Suprapubic skin (tissue), 4 donors: ENCODE measurements around the gene COPG2. TPM values are rescaled to one million over a fixed set of nuclear protein-coding genes. Genes with fewer than 3 reads are reported as not detected.

Experiments used
- DNase-seq, 2 donors: peaks; one replicate each; pipeline ENCODE4 v3.0.0-alpha.2; 2019; ENCODE audit warnings: low spot score in 2 of 2
- H3K27ac ChIP-seq: fragments of 200-600 bp; sonication (generic); one replicate; pipeline ENCODE4 v1.5.1; 2019
- H3K27me3 ChIP-seq: fragments of 200-600 bp; sonication (generic); one replicate; pipeline ENCODE4 v1.5.1; 2019
- H3K36me3 ChIP-seq: fragments of 200-600 bp; sonication (generic); one replicate; pipeline ENCODE4 v1.5.1; 2019
- H3K4me1 ChIP-seq: fragments of 200-600 bp; sonication (generic); one replicate; pipeline ENCODE4 v1.5.1; 2019
- H3K4me3 ChIP-seq: fragments of 200-600 bp; sonication (generic); one replicate; pipeline ENCODE4 v1.5.1; 2019; ENCODE audit warnings: mild to moderate bottlenecking
- H3K9me3 ChIP-seq: fragments of 200-600 bp; sonication (generic); one replicate; pipeline ENCODE4 v1.5.1; 2019
- CTCF ChIP-seq, 2 donors: fragments of 200-600 bp in 1 of 2; fragments of 450-650 bp in 1 of 2; sonication (generic) in 1 of 2; IDR thresholded peaks; one replicate each; pipeline ENCODE4 v1.5.1; 2016 to 2019; ENCODE audit warnings: antibody characterized with exemption in 2 of 2, mild to moderate bottlenecking in 1 of 2, moderate library complexity in 1 of 2
- EP300 ChIP-seq: sonication (generic); formaldehyde crosslinking; IDR thresholded peaks from one replicate; pipeline ENCODE4 v1.6.1; 2017; ENCODE audit warnings: antibody characterized with exemption
- POLR2A ChIP-seq, 2 donors: fragments of 450-650 bp; IDR thresholded peaks; one replicate each; pipeline ENCODE4 v1.6.1; 2017; ENCODE audit warnings: antibody characterized with exemption in 2 of 2, mild to moderate bottlenecking in 2 of 2, moderate library complexity in 2 of 2
- POLR2AphosphoS5 ChIP-seq, 3 donors: sonication (generic); formaldehyde crosslinking; IDR thresholded peaks; one replicate each; pipeline ENCODE4 v1.6.1; 2017; ENCODE audit warnings: antibody characterized with exemption in 3 of 3
- WGBS: methylation state at CpG from one replicate; pipeline ENCODE4 v1.1.5; 2018; 5-methylcytosine and 5-hydroxymethylcytosine counted together
- total RNA-seq, 4 donors: library from RNA; depleted of rRNA; stranded (reverse); fragments of >200 nt; gene quantifications; one replicate each; pipeline ENCODE4 v1.1.0, GENCODE V29; 2016

Gene COPG2
- total RNA-seq, result 10 to 100 TPM; 17.9 to 24.8 (median 21.0) TPM

- Histone ChIP-seq H3K4me3 (peak within 1 kb of the TSS; percentile 87), H3K9me3 (no peaks in the 10 kb centered on the region), H3K36me3 (no peaks in the 10 kb centered on the region), H3K27me3 (no peaks in the 10 kb centered on the region), H3K4me1 (peaks cover 14% of the 10 kb centered on the region), H3K27ac (peak within 1 kb of the TSS; percentile 82)
- 13% methylated on average over 4 of the region's 103 CpGs for WGBS
- no peak for TF ChIP-seq POLR2A (IDR thresholded peaks at IDR 0.05)
- TF ChIP-seq EP300, result no peak
- TF ChIP-seq CTCF (IDR thresholded peaks at IDR 0.05), result no peak
- TF ChIP-seq POLR2AphosphoS5 (IDR thresholded peaks at IDR 0.05), result no peak
- DNase-seq, result peak; percentile 84
These were observed at the start of gene COPG2 for GRCh38 chr7:130668258-130669084. Gene COPG2, minus strand, starts transcription at chr7:130668748. Its CDS starts 80 bp downstream, at chr7:130668668.

DNA sequence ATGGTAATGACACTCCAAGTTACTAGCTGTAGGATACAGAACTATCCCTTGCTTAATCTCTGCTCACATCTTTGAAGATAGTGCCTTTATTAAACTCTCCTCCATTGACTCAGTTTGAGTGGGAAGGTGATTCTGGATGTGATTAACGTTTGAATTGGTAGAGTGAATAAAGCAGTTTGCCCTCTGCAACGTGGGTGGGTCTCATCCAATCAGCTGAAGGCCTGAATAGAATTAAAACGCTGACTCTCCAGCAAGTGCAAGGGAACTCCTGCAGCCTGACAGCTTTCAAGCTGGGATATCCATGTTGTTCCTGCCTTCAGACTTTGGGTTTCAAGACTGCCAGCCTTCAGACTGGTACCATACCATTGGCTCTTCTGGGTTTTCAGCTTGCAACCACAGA lies 43.9 kb upstream of the COPG2 start:
- H3K36me3 ChIP-seq, result no peaks in the 10 kb centered on the region
- H3K4me3 ChIP-seq, result no peak overlapping the region
- TF ChIP-seq POLR2AphosphoS5 (IDR thresholded peaks at IDR 0.05), result no peak
- TF ChIP-seq EP300, result no peak
- no peak for TF ChIP-seq POLR2A (IDR thresholded peaks at IDR 0.05)
- no peak for TF ChIP-seq CTCF (IDR thresholded peaks at IDR 0.05)
- H3K4me1 ChIP-seq, result no peaks in the 10 kb centered on the region
- H3K9me3 ChIP-seq, result no peaks in the 10 kb centered on the region
- no peak overlapping the region for H3K27ac ChIP-seq
- no peak for DNase-seq
- WGBS, result 30% methylated on average over 3 of the region's 3 CpGs
- H3K27me3 ChIP-seq, result peaks cover 9% of the 10 kb centered on the region

GRCh38 chr7:130708766-130709165 lies 40.2 kb upstream of the COPG2 start:
- Histone ChIP-seq H3K4me3 (no peak overlapping the region), H3K36me3 (no peaks in the 10 kb centered on the region), H3K27ac (no peak overlapping the region), H3K4me1 (no peaks in the 10 kb centered on the region), H3K27me3 (peaks cover 9% of the 10 kb centered on the region), H3K9me3 (no peaks in the 10 kb centered on the region)
- no peak for TF ChIP-seq CTCF (IDR thresholded peaks at IDR 0.05)
- no peak for TF ChIP-seq POLR2AphosphoS5 (IDR thresholded peaks at IDR 0.05)
- TF ChIP-seq EP300, result no peak
- TF ChIP-seq POLR2A (IDR thresholded peaks at IDR 0.05), result no peak
- WGBS, result 95% methylated on average over 4 of the region's 4 CpGs
- DNase-seq, result no peak

DNA sequence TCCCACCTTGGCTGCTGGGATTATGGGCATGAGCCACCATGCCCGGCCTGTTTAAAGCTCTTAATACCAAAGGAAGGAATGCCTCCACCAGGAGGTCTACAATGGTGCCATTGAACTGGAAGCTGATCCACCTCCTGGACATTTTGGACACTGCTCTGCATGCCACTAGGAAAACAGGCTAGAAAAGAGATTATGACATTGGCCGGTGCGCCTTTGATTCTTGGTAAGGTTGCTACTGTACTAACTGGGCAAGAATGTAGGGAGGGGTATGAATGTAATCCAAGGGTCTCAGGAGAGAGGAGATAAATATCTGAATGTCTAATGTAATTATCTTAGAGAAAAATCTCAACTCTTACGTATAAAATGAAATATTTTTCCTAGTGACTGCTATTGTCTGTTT lies 39.5 kb upstream of the COPG2 start:
- Histone ChIP-seq H3K36me3 (no peaks in the 10 kb centered on the region), H3K9me3 (no peaks in the 10 kb centered on the region), H3K4me1 (no peaks in the 10 kb centered on the region), H3K4me3 (no peak overlapping the region), H3K27ac (no peak overlapping the region), H3K27me3 (peaks cover 9% of the 10 kb centered on the region)
- WGBS, result 86% methylated on average over 4 of the region's 4 CpGs
- TF ChIP-seq POLR2AphosphoS5 (IDR thresholded peaks at IDR 0.05), result no peak
- TF ChIP-seq EP300, result no peak
- TF ChIP-seq POLR2A (IDR thresholded peaks at IDR 0.05), result no peak
- TF ChIP-seq CTCF (IDR thresholded peaks at IDR 0.05), result no peak
- no peak for DNase-seq

DNA sequence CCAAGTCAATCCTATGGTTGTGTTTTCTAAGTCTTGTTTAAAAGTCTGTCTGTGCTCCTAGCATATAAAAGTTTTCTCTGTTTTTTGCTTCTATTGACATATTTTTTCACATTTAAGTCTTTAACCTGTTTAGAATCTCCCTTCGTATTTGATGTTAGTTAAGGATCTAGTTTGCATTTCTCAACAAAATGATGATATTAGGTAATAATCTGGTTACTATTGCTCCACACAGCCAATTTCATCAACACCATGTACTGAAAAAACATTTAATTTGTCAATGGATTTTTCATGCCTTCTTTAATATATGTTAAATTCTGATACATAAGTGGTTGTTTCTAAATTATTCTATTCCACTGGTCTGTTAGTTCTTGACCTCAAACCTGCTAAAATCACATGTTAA lies 35.3 kb upstream of the COPG2 start:
- Histone ChIP-seq H3K36me3 (no peaks in the 10 kb centered on the region), H3K27me3 (no peaks in the 10 kb centered on the region), H3K4me3 (no peak overlapping the region), H3K27ac (no peak overlapping the region), H3K9me3 (no peaks in the 10 kb centered on the region), H3K4me1 (no peaks in the 10 kb centered on the region)
- 89% methylated on average over 1 of the region's 1 CpG for WGBS
- TF ChIP-seq CTCF (IDR thresholded peaks at IDR 0.05), result no peak
- TF ChIP-seq EP300, result no peak
- TF ChIP-seq POLR2A (IDR thresholded peaks at IDR 0.05), result no peak
- TF ChIP-seq POLR2AphosphoS5 (IDR thresholded peaks at IDR 0.05), result no peak
- no peak for DNase-seq
